DND-41 (cell line): ENCODE data around the gene CREB1.

Experiments used
- ATAC-seq: fragments of 200-7000 bp; cut with Tn5 transposase; 3 replicates; pipeline ENCODE4 v1.9.1; 2021; ENCODE audit warnings: low read depth; ENCODE audit not compliant: insufficient read depth
- DNase-seq: peaks from one replicate; pipeline ENCODE4 v3.0.0-alpha.2; 2020
- H2AFZ ChIP-seq: 2 replicates; pipeline ENCODE4 v1.6.0; 2012; ENCODE audit warnings: low read depth, low read length
- H3K27ac ChIP-seq: 2 replicates; pipeline ENCODE4 v1.5.1; 2012; ENCODE audit warnings: low read length, inconsistent platforms
- H3K27me3 ChIP-seq: fragments of 200-600 bp; sonication (generic); 2 replicates; pipeline ENCODE4 v1.6.0; 2012; ENCODE audit warnings: low read length, mild to moderate bottlenecking, inconsistent platforms; ENCODE audit not compliant: insufficient read depth, poor library complexity
- H3K36me3 ChIP-seq: 2 replicates; pipeline ENCODE4 v1.5.1; 2012; ENCODE audit warnings: low read length, inconsistent platforms; ENCODE audit not compliant: insufficient read depth
- H3K4me1 ChIP-seq: 2 replicates; pipeline ENCODE4 v1.5.1; 2012; ENCODE audit warnings: mild to moderate bottlenecking, low read length; ENCODE audit not compliant: insufficient read depth
- H3K4me2 ChIP-seq: 2 replicates; pipeline ENCODE4 v1.6.0; 2012; ENCODE audit warnings: mild to moderate bottlenecking, moderate library complexity, low read length, inconsistent platforms; ENCODE audit not compliant: insufficient read depth
- H3K4me3 ChIP-seq, 2 experiments: fragments of 200-600 bp in 1 of 2; shearing (Covaris generic) in 1 of 2; 2 replicates each; pipeline ENCODE4 v1.5.1; 2012 to 2016; ENCODE audit warnings: inconsistent platforms in 2 of 2, low read length in 2 of 2, mild to moderate bottlenecking in 2 of 2, low read depth in 1 of 2, moderate library complexity in 1 of 2
- H3K79me2 ChIP-seq: 2 replicates; pipeline ENCODE4 v1.6.0; 2012; ENCODE audit warnings: low read length, inconsistent platforms; ENCODE audit not compliant: insufficient read depth
- H3K9ac ChIP-seq: 2 replicates; pipeline ENCODE4 v1.6.0; 2012; ENCODE audit warnings: low read depth, mild to moderate bottlenecking, inconsistent platforms, low read length, moderate library complexity
- H3K9me3 ChIP-seq: 2 replicates; pipeline ENCODE4 v1.5.1; 2012; ENCODE audit warnings: low read length, moderate library complexity, mild to moderate bottlenecking, inconsistent platforms; ENCODE audit not compliant: insufficient read depth, severe bottlenecking
- H4K20me1 ChIP-seq: 2 replicates; pipeline ENCODE4 v1.6.0; 2012; ENCODE audit warnings: low read length; ENCODE audit not compliant: insufficient read depth
- EZH2 ChIP-seq: IDR thresholded peaks from 3 replicates; pipeline ENCODE4 v1.6.1; 2012; ENCODE audit warnings: borderline replicate concordance, low read depth, mild to moderate bottlenecking, moderate library complexity, low read length, inconsistent platforms; ENCODE audit not compliant: severe bottlenecking
- TF ChIP-seq, protein P1 (sequence below): IDR thresholded peaks from 2 replicates; pipeline ENCODE4 v1.5.1; 2012; ENCODE audit warnings: borderline replicate concordance, low read length, moderate library complexity, mild to moderate bottlenecking; ENCODE audit not compliant: poor library complexity, severe bottlenecking; ENCODE audit errors: extremely low read depth

Gene CREB1

DNA sequence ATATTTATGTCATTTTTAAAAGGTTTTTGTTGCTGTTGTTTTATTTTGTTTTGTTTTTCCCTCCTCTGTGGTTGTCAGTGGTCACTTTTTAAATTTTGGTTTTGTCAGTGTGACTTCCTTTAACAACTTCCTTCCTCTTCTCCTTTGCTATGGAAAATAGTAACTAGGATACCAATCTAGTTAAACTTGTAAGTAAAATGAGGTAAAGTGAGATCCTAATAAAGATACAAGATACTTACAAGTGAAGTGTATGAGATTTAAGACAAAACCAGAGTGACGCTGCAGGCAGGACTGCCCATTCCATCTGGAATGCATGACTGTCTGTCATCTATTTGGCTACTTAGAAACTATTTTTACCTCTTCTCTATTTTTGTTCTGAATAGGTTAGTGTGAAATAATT is 30.6 kb upstream of the CREB1 start:
- DNase-seq (no peak), ATAC-seq (no peak)
- Histone ChIP-seq H3K9me3 (no peaks in the 10 kb centered on the region), H3K4me3 (no peak overlapping the region), H3K27me3 (peaks cover 7% of the 10 kb centered on the region), H2AFZ (no peak overlapping the region), H3K79me2 (no peaks in the 10 kb centered on the region), H3K9ac (no peak overlapping the region), H3K4me2 (no peak overlapping the region), H3K4me1 (no peaks in the 10 kb centered on the region), H3K27ac (no peak overlapping the region), H3K36me3 (no peaks in the 10 kb centered on the region), H4K20me1 (no peaks in the 10 kb centered on the region)
- TF ChIP-seq EZH2 = no peak
- TF ChIP-seq, protein P1, sequence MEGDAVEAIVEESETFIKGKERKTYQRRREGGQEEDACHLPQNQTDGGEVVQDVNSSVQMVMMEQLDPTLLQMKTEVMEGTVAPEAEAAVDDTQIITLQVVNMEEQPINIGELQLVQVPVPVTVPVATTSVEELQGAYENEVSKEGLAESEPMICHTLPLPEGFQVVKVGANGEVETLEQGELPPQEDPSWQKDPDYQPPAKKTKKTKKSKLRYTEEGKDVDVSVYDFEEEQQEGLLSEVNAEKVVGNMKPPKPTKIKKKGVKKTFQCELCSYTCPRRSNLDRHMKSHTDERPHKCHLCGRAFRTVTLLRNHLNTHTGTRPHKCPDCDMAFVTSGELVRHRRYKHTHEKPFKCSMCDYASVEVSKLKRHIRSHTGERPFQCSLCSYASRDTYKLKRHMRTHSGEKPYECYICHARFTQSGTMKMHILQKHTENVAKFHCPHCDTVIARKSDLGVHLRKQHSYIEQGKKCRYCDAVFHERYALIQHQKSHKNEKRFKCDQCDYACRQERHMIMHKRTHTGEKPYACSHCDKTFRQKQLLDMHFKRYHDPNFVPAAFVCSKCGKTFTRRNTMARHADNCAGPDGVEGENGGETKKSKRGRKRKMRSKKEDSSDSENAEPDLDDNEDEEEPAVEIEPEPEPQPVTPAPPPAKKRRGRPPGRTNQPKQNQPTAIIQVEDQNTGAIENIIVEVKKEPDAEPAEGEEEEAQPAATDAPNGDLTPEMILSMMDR = no peak

DNA sequence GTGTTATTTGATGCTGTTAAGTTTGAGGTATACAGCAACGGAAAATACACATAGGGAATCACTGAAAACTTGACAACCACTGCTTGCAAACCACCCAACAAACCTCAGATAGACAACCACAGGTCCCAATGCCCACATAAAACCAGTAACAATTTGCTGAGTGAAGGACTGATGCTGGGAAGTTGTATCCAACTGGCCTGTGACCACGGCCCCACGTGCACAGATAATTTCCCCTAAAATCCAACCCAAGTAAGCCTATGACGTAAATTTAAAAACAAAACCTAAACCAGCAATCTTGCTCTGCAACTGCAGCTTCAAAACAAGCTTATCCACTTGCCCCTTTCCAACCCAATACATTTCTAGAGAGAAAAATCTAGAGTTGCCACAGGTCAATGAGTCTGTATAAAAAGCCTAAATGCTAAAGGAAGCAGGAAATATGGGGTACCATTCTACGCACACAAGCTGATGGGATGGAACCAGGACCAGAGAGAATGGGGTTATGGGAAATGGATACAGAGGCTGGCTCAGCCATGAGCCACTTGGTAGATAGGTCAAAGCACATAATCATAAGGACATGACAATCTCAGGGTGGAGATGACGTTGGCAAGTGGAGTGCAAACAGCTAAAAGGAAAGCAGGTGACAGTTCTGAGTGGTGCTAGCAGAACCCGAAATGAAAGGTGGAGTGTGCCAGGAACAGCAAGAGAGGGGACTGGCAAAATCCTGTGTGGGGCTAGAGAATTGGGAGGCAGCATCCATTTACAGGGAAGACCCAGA is 27.8 kb upstream of the CREB1 start:
- Histone ChIP-seq H3K27me3 (peaks cover 9% of the 10 kb centered on the region), H4K20me1 (no peaks in the 10 kb centered on the region), H3K79me2 (no peaks in the 10 kb centered on the region), H2AFZ (no peak overlapping the region), H3K4me3 (no peak overlapping the region), H3K9ac (no peak overlapping the region), H3K9me3 (no peaks in the 10 kb centered on the region), H3K36me3 (no peaks in the 10 kb centered on the region), H3K27ac (no peak overlapping the region), H3K4me1 (no peaks in the 10 kb centered on the region), H3K4me2 (no peak overlapping the region)
- no peak for TF ChIP-seq EZH2
- TF ChIP-seq, protein P1 = no peak
- ATAC-seq (no peak), DNase-seq (no peak)

DNA sequence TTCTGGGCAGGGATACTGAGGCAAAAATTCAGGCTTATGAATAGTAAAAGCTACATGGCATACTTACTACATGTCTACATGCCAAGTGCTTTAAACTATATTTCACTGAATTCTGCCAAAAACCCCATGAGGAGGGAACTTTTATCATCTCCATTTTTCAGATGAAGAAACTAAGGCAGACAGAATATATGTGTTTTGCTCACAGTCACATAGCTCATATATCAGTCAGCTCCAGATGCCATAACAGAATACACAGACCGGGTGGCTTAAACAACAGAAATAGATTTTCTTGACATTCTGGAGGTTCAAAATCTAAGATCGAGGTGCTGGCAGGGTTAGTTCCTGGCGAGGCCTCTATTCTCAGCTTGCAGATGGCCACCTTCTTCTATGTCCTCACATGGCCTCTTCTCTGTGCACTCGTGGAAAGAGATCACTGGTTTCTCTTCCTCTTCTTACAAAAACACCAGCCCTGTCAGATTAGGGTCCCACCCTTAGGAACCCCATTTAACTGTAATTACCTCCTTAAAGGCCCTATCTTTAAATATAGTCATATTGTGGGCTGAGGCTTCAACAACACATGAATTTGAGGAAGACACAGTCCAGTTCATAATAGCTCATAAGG is 27.1 kb upstream of the CREB1 start:
- Histone ChIP-seq H3K27ac (no peak overlapping the region), H3K9ac (no peak overlapping the region), H3K9me3 (no peaks in the 10 kb centered on the region), H3K27me3 (peaks cover 9% of the 10 kb centered on the region), H3K4me1 (no peaks in the 10 kb centered on the region), H3K79me2 (no peaks in the 10 kb centered on the region), H3K4me3 (no peak overlapping the region), H2AFZ (no peak overlapping the region), H3K36me3 (no peaks in the 10 kb centered on the region), H4K20me1 (no peaks in the 10 kb centered on the region), H3K4me2 (no peak overlapping the region)
- ATAC-seq = no peak
- no peak for DNase-seq
- TF ChIP-seq, protein P1 = no peak
- no peak for TF ChIP-seq EZH2
